ENCODE data around the gene LYSMD2. TPM values are rescaled to one million over a fixed set of nuclear protein-coding genes. Genes with fewer than 3 reads are reported as not detected.

Gene LYSMD2
- total and polyA plus RNA-seq, 9 of the 15 experiments (the other 6 are each of a cell fraction or from before 2014, with no cell fraction given) = 4.3 to 30.3 (median 9.8) TPM

DNA sequence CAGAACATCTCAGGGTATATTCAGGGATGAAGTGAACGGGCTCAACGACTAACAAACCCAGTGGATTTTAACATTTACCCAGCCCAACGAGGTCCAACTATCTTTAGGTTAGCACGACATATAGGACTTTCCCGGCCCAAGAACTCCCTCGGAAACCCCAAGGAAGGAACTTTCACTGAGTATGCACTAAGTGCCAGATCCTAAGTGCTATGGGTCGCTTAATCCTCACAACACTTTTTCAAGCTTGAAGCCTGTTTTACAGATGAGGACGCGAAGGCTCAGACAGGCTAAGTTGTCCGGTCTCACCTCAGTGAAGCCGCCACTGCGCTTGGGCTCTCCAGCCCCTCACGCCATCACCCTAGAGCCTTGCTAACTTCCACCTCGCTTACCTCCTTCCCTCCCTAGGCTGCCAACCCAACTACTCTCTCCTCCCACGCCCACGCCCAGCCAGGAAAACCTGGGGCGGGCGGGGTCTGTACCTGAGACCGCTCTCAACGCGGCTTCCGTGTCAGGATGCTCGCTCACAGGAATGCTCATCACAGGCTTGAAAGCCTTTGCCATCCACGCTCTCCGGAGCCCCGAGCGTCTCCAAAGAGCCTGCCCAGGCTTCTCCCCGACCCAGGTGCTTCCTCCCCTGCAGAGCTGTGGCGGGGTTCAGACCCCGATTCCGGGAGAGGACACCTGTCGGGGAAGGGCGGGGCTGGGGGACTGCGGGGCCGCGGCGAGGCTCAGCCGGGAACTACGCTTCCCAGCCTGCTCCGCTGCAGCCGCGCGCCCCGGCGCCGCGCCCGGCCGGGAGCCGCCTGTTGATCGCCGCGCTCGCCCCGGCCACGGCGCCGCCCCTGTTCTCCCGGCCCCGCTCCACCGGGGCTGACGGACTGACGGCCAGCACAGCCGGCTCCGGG, 13.6 kb upstream of the LYSMD2 start, which contains the start of gene TMOD2 (continued):
- peak in 1 of 2 experiments; percentile 91; a peak in 2 of 4 replicates for TF ChIP-seq ZNF639 (CRISPR knock-in tag; conservative IDR thresholded peaks at IDR 0.05 in 1 of 2, IDR thresholded peaks at IDR 0.05 in 1 of 2)
- no peak for TF ChIP-seq ZNF324 (CRISPR knock-in tag; IDR thresholded peaks at IDR 0.05)
- TF ChIP-seq ZNF274 (IDR thresholded peaks at IDR 0.05; ENCODE audit: borderline replicate concordance, low read depth, low read length) = no peak
- TF ChIP-seq EGR1 (conservative IDR thresholded peaks at IDR 0.05) = peak; percentile 75
- no peak for TF ChIP-seq ARID1B (IDR thresholded peaks at IDR 0.05)
- no peak for TF ChIP-seq HMGN3 (IDR thresholded peaks at IDR 0.05; ENCODE audit: borderline replicate concordance, extremely low read depth, insufficient read length, low read depth, low read length)
- TF ChIP-seq RREB1 (CRISPR knock-in tag; IDR thresholded peaks at IDR 0.05) = peak; percentile 73; the same call in 1 of the 2 replicates
- no peak for TF ChIP-seq KLF10 (CRISPR knock-in tag; IDR thresholded peaks at IDR 0.05)
- no peak for TF ChIP-seq SMARCC2 (IDR thresholded peaks at IDR 0.05; ENCODE audit: low read depth)
- no peak for TF ChIP-seq PHB (CRISPR knock-in tag; IDR thresholded peaks at IDR 0.05)
- TF ChIP-seq ZNF23 (CRISPR knock-in tag; IDR thresholded peaks at IDR 0.05) = no peak
- peak; percentile 62 for TF ChIP-seq ZNF143 (CRISPR knock-in tag; IDR thresholded peaks at IDR 0.05)
- peak; percentile 68 for TF ChIP-seq VEZF1 (CRISPR knock-in tag; IDR thresholded peaks at IDR 0.05)
- TF ChIP-seq CTCFL (IDR thresholded peaks at IDR 0.05; ENCODE audit: borderline replicate concordance, insufficient read depth, low read depth, low read length, poor library complexity, severe bottlenecking) = peak; percentile 7
- TF ChIP-seq KLF6 (CRISPR knock-in tag; IDR thresholded peaks at IDR 0.05; ENCODE audit: borderline replicate concordance) = no peak

Data from K562 (cell line).